K562 (cell line): ENCODE measurements around the gene ASIC3. TPM values are rescaled to one million over a fixed set of nuclear protein-coding genes. Genes with fewer than 3 reads are reported as not detected.

Experiments
- CEBPG ChIP-seq, 3 experiments: fragments of 200-800 bp in 1 of 3; sonication (Bioruptor generic) in 1 of 3; sonication (generic) in 1 of 3; formaldehyde crosslinking in 1 of 3; IDR thresholded peaks in 2 of 3; conservative IDR thresholded peaks in 1 of 3; 2 replicates each; pipeline versions ENCODE4 v1.6.1 to v1.8.0; 2016 to 2022; ENCODE audit warnings: missing compliant biosample characterization in 2 of 3, missing genetic modification characterization in 2 of 3, mild to moderate bottlenecking in 1 of 3, missing genetic modification reagents in 1 of 3
- CHD1 ChIP-seq: fragments of 200-600 bp; sonication (generic); IDR thresholded peaks from one replicate; pipeline ENCODE4 v1.6.1; 2012; ENCODE audit warnings: mild to moderate bottlenecking, moderate library complexity, low read length, inconsistent platforms
- FOXK2 ChIP-seq, 2 experiments: fragments of 450-650 bp; IDR thresholded peaks in 1 of 2; conservative IDR thresholded peaks in 1 of 2; 2 replicates each; pipeline ENCODE4 v1.6.1; 2016; ENCODE audit warnings: low read depth in 2 of 2, mild to moderate bottlenecking in 1 of 2
- HNRNPLL ChIP-seq: fragments of 200-400 bp; formaldehyde crosslinking; IDR thresholded peaks from 2 replicates; pipeline ENCODE4 v1.6.1; 2017; ENCODE audit warnings: low read length, low read depth, mild to moderate bottlenecking; ENCODE audit not compliant: poor library complexity, severe bottlenecking
- KHSRP ChIP-seq: fragments of 450-650 bp; IDR thresholded peaks from 2 replicates; pipeline ENCODE4 v1.6.1; 2017
- MCM3 ChIP-seq: fragments of 450-650 bp; IDR thresholded peaks from 2 replicates; pipeline ENCODE4 v1.6.1; 2016
- MYC ChIP-seq, 2 experiments: fragments of 250-450 bp in 1 of 2; sonication (Bioruptor Pico) in 1 of 2; IDR thresholded peaks; 2 replicates each; pipeline versions ENCODE4 v1.5.1 to v1.6.1; 2012 to 2021; ENCODE audit warnings: low read depth in 2 of 2, borderline replicate concordance in 1 of 2, improper control_type of control experiment in 1 of 2, low read length in 1 of 2, mild to moderate bottlenecking in 1 of 2, moderate library complexity in 1 of 2
- NFATC3 ChIP-seq: fragments of 450-650 bp; IDR thresholded peaks from 2 replicates; pipeline ENCODE4 v1.6.1; 2017; ENCODE audit warnings: mild to moderate bottlenecking
- PYGO2 ChIP-seq: fragments of 450-650 bp; IDR thresholded peaks from 2 replicates; pipeline ENCODE4 v1.6.1; 2016; ENCODE audit warnings: mild to moderate bottlenecking, missing genetic modification characterization, moderate library complexity, missing compliant biosample characterization
- RUNX1 ChIP-seq: sonication (generic); IDR thresholded peaks from 2 replicates; pipeline ENCODE4 v1.6.1; 2016; ENCODE audit warnings: antibody characterized with exemption, low read depth
- SMAD1 ChIP-seq: fragments of 150-350 bp; IDR thresholded peaks from 2 replicates; pipeline ENCODE4 v1.6.1; 2014; ENCODE audit warnings: low read length, low read depth; ENCODE audit not compliant: partially characterized antibody
- STAT5A ChIP-seq: IDR thresholded peaks from 2 replicates; pipeline ENCODE4 v1.6.1; 2012; ENCODE audit warnings: low read length, inconsistent platforms, borderline replicate concordance
- ZNF121 ChIP-seq: sonication (generic); formaldehyde crosslinking; conservative IDR thresholded peaks from 2 replicates; pipeline ENCODE4 v1.8.0; 2022; ENCODE audit warnings: missing genetic modification reagents
- ZNF274 ChIP-seq: IDR thresholded peaks from 2 replicates; pipeline ENCODE4 v1.6.1; 2011; ENCODE audit warnings: low read depth, mild to moderate bottlenecking, low read length, moderate library complexity, borderline replicate concordance
- ZNF311 ChIP-seq: fragments of 250-450 bp; sonication (Bioruptor Pico); IDR thresholded peaks from 2 replicates; pipeline ENCODE4 v1.4.0; 2020; ENCODE audit warnings: mild to moderate bottlenecking, moderate library complexity
- ZNF354B ChIP-seq: fragments of 250-450 bp; sonication (Bioruptor Pico); IDR thresholded peaks from 2 replicates; pipeline ENCODE4 v1.4.0; 2020
- ZNF561 ChIP-seq: fragments of 450-650 bp; formaldehyde crosslinking; conservative IDR thresholded peaks from 2 replicates; pipeline ENCODE4 v1.4.0; 2020; ENCODE audit warnings: mild to moderate bottlenecking, moderate library complexity
- ZNF75A ChIP-seq: fragments of 450-650 bp; formaldehyde crosslinking; IDR thresholded peaks from 2 replicates; pipeline ENCODE4 v1.4.0; 2020; ENCODE audit warnings: mild to moderate bottlenecking
- polyA plus RNA-seq, 8 experiments: library from polyadenylated mRNA; depleted of rRNA in 4 of 8; stranded (reverse) in 5 of 8; unstranded in 3 of 8; fragments of >200 nt; fragmentation: Nextera tagmentation in 2 of 8; fragmentation: Illumina TruSeq in 1 of 8; extraction: Ambion mirVana in 2 of 8; extraction: Trizol in 1 of 8; gene quantifications; 2 replicates each; pipeline versions ENCODE4 v1.2.1 to v1.2.3, GENCODE V29; 2011 to 2014; ENCODE audit warnings: inconsistent platforms in 1 of 8, missing spikeins in 1 of 8
- total RNA-seq, 7 experiments: library from RNA; depleted of rRNA in 6 of 7; stranded (reverse); fragments of >200 nt in 6 of 7; fragmentation: Illumina TruSeq in 2 of 7; extraction: Trizol in 2 of 7; gene quantifications; 2 replicates each; pipeline versions ENCODE4 v1.2.1 to v1.2.3, GENCODE V29; 2011 to 2021; ENCODE audit warnings: low replicate concordance in 1 of 7
- TF ChIP-seq, protein P1 (sequence below): fragments of 250-450 bp; sonication (Bioruptor Pico); IDR thresholded peaks from 2 replicates; pipeline ENCODE4 v1.5.1; 2021; ENCODE audit warnings: mild to moderate bottlenecking
- TF ChIP-seq, protein P2 (sequence below), 2 experiments: IDR thresholded peaks; 2 replicates each; pipeline ENCODE4 v1.6.1; 2011; ENCODE audit warnings: borderline replicate concordance in 1 of 2, control low read depth in 1 of 2, low read depth in 1 of 2, low read length in 1 of 2, mild to moderate bottlenecking in 1 of 2, mixed read lengths in 1 of 2, moderate library complexity in 1 of 2; ENCODE audit not compliant: insufficient read depth in 1 of 2, insufficient read length in 1 of 2, poor library complexity in 1 of 2, severe bottlenecking in 1 of 2; ENCODE audit errors: extremely low read depth in 1 of 2
- TF ChIP-seq, protein P3 (sequence below): sonication (generic); formaldehyde crosslinking; IDR thresholded peaks from 2 replicates; pipeline ENCODE4 v1.8.1; 2023; ENCODE audit warnings: mild to moderate bottlenecking, missing genetic modification reagents, moderate library complexity
- TF ChIP-seq, protein P4 (sequence below): IDR thresholded peaks from 2 replicates; pipeline ENCODE4 v1.6.1; 2016; ENCODE audit warnings: missing genetic modification characterization, missing compliant biosample characterization

ASIC3 gene
- total and polyA plus RNA-seq, 9 of the 15 experiments (the other 6 are each of a cell fraction or from before 2014, with no cell fraction given), result 0.11 to 5.0 (median 0.87) TPM

DNA sequence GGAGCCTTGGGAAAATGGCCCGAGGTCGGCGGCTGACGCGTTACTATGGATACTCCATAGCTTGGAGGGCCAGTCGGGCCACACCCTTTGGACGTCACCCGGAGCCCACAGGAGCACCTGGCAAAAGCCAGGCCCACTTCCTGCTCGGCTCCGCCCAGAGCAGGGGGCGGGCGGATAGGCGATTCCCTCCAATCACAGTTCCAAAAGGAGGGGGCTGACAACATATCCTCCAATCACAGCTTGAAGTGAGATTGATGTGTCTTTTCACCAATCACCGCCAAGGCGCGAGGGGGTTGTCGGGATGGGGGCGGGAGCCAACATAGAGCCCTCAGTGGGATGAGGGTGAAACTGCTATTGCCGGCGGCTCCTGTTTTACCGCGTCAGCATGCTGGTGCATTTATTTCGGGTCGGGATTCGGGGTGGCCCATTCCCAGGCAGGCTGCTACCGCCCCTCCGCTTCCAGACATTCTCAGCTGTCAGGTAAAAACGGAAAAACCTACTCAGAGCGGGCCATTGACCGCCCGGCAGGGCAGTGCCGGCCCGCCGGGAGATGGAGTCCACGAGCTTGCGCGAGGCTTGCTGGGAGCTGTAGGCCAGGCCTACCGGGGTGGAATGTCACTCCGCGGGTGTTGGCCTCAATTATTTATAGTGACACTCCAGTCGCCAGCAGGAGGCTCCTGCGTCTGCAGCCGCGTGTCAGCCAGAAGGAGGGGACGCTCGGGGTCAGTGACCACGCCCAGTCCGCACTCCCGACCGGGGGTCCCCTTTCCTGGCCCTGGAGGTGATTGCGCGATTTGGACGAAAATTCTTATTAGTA lies 20.0 kb upstream of the ASIC3 start, which contains the start of gene ABCB8 (continued):
- TF ChIP-seq, protein P1, sequence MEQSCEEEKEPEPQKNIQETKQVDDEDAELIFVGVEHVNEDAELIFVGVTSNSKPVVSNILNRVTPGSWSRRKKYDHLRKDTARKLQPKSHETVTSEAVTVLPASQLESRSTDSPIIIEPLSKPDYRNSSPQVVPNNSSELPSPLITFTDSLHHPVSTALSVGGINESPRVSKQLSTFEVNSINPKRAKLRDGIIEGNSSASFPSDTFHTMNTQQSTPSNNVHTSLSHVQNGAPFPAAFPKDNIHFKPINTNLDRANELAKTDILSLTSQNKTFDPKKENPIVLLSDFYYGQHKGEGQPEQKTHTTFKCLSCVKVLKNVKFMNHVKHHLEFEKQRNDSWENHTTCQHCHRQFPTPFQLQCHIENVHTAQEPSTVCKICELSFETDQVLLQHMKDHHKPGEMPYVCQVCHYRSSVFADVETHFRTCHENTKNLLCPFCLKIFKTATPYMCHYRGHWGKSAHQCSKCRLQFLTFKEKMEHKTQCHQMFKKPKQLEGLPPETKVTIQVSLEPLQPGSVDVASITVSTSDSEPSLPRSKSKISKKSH (CRISPR knock-in tag), result no peak
- TF ChIP-seq MCM3 (no peak), CEBPG (CRISPR knock-in tag; IDR thresholded peaks at IDR 0.05) (no peak), CEBPG (tag; conservative IDR thresholded peaks at IDR 0.05 in 1 of 2, IDR thresholded peaks at IDR 0.05 in 1 of 2) (no peak), STAT5A (no peak; the same call in 1 of the 2 replicates), ZNF121 (no peak), NFATC3 (no peak), FOXK2 (conservative IDR thresholded peaks at IDR 0.05 in 1 of 2, IDR thresholded peaks at IDR 0.05 in 1 of 2; ENCODE audit: low read depth in 2 of 2) (peak; percentile 54 to 82), KHSRP (no peak), RUNX1 (no peak), MYC (IDR thresholded peaks at IDR 0.05; ENCODE audit: low read depth, low read length) (peak; percentile 99), MYC (CRISPR knock-in tag; IDR thresholded peaks at IDR 0.05; ENCODE audit: borderline replicate concordance, low read depth) (peak; percentile 76; the same call in 1 of the 2 replicates), ZNF311 (CRISPR knock-in tag) (no peak), ZNF561 (CRISPR knock-in tag) (no peak), ZNF75A (CRISPR knock-in tag) (no peak), CHD1 (no peak), ZNF354B (no peak), PYGO2 (tag) (no peak), SMAD1 (no peak), ZNF274 (no peak), HNRNPLL (peak; percentile 26)
- TF ChIP-seq, protein P2, sequence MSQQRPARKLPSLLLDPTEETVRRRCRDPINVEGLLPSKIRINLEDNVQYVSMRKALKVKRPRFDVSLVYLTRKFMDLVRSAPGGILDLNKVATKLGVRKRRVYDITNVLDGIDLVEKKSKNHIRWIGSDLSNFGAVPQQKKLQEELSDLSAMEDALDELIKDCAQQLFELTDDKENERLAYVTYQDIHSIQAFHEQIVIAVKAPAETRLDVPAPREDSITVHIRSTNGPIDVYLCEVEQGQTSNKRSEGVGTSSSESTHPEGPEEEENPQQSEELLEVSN (IDR thresholded peaks at IDR 0.05; ENCODE audit: borderline replicate concordance in 1 of 2, extremely low read depth in 1 of 2, insufficient read depth in 1 of 2, insufficient read length in 1 of 2, low read depth in 1 of 2, low read length in 1 of 2, poor library complexity in 1 of 2, severe bottlenecking in 1 of 2), result peak; percentile 63 to 89
- TF ChIP-seq, protein P3, sequence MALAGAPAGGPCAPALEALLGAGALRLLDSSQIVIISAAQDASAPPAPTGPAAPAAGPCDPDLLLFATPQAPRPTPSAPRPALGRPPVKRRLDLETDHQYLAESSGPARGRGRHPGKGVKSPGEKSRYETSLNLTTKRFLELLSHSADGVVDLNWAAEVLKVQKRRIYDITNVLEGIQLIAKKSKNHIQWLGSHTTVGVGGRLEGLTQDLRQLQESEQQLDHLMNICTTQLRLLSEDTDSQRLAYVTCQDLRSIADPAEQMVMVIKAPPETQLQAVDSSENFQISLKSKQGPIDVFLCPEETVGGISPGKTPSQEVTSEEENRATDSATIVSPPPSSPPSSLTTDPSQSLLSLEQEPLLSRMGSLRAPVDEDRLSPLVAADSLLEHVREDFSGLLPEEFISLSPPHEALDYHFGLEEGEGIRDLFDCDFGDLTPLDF (CRISPR knock-in tag), result peak; percentile 79
- TF ChIP-seq, protein P4, sequence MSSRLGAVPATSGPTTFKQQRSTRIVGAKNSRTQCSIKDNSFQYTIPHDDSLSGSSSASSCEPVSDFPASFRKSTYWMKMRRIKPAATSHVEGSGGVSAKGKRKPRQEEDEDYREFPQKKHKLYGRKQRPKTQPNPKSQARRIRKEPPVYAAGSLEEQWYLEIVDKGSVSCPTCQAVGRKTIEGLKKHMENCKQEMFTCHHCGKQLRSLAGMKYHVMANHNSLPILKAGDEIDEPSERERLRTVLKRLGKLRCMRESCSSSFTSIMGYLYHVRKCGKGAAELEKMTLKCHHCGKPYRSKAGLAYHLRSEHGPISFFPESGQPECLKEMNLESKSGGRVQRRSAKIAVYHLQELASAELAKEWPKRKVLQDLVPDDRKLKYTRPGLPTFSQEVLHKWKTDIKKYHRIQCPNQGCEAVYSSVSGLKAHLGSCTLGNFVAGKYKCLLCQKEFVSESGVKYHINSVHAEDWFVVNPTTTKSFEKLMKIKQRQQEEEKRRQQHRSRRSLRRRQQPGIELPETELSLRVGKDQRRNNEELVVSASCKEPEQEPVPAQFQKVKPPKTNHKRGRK (tag), result no peak
